GM21529 (cell line): ENCODE results near the gene CPXM2.

Source experiments
- ATAC-seq: cut with Tn5 transposase; IDR thresholded peaks from one replicate; pipeline ENCODE4 v1.9.1; 2021; ENCODE audit not compliant: unreplicated experiment

The CPXM2 gene

GRCh38 chr10:123906296-123906695, 14.7 kb upstream of the CPXM2 start:
- ATAC-seq: no peak

DNA sequence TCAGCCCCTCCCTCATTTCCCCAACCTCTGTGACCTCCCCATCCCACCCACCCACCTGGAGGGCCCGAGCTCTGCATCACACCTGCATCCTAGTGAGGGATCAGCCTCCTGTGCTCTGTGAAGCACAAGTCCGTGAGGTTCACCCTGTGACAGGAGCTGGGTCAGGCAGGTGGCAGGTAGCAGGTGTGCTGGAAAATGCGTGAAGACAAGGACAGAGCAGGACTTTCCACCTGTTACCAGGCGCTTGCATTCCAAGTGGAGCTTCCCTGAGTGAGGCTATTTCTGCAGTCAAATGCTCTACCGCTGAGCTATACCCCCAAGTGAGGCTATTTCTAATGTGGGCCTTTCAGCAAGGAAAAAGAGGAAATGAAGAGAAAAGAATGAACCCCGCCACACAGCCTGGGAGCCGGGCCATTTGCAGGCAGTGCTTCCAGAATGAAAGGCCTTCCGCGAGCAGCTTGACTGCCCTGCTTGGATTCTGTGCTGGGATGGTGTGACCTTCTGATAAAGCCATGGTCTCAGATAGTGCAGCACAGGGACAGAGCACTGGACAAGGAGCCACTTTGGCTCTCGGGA, 13.3 kb upstream of the CPXM2 start:
- ATAC-seq: no peak

GRCh38 chr10:123903621-123904020, 12.0 kb upstream of the CPXM2 start:
- ATAC-seq: no peak

GRCh38 chr10:123901621-123902020, 10.0 kb upstream of the CPXM2 start:
- ATAC-seq: no peak

DNA sequence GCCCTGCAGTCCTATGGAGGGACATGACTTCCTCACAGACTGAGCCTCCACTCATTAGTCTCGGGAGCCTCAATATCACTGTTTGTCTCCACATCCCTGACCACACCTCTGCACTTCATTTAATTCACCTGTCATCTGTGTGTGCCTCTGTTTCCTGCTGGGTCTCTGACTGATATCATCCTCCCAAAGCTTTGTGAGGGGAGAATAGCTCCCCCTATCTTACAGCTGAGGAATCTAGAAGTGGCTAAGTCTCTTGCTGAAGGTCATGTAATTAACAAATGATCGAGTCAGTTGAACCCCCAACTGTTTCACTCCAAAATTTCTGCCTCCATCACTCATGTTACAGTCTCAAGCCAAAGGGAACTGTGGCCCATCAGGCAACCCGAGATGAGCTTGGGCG, 5.5 kb upstream of the CPXM2 start:
- no peak for ATAC-seq

- ATAC-seq: no peak
Observed at GRCh38 chr10:123896246-123896927, 4.8 kb upstream of the CPXM2 start.

DNA sequence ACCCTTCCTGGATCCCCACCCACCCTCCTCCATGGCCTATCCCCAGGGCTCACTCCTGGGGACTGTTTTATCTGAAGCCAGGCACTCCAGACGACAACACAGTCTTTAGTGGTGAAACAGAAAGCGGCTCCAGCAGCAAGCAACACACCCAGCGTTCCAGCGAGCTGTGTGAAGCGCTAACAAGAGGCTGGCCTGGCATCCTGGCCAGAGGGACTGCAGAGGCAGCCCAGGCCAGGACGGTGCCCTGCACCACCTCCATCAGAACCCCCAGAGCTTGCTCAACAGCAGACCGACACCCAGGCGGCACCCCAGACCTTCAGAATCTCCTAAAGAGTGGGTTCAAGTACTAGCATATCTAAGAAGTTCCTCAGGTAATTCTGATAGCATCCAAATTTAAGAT, 2.0 kb upstream of the CPXM2 start:
- no peak for ATAC-seq

- no peak for ATAC-seq
Observed at GRCh38 chr10:123890756-123891143, 857 bp downstream of the CPXM2 start.

- ATAC-seq: no peak
Observed at GRCh38 chr10:123890226-123890625, 1.4 kb downstream of the CPXM2 start.

- no peak for ATAC-seq
Observed at GRCh38 chr10:123889821-123890220, 1.8 kb downstream of the CPXM2 start.

DNA sequence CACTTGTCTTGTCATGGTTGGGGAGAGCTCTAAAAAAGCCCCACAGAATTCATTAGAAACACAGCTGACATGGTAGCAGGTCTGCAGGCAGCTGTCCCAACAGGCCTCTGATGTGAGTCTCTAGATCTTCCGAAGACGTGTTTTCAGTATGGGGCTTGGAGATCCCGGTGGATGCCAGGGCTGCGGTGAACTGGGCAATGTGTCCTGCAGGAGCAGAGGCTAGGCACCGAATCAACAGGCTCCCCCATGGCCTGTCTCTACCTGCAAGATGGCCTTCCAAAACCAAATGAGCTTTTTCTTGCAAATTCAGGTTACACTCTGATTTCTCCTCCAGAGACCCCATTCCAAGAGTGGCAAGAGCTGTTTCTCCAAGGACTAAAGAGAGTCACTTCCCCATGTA, 2.9 kb downstream of the CPXM2 start:
- no peak for ATAC-seq

GRCh38 chr10:123888256-123888655, 3.4 kb downstream of the CPXM2 start:
- ATAC-seq: no peak

DNA sequence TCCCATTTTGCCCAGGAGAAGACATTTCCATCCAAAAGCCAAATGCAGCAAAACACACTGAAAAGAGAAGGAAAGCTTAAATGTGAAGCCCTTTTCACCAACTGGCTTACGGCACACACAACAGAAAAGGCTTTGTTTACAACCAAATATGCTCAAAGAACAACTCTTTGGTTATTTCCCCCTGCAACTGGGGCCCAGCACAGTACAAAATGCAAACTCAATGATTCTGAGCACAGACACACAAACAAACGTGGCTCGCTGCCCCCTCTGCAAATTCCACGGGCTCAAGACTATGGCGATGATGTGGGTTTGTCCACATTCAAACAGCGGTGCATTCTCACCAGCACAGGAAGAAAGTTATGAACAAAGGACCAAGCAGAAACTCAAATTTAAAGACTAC, 5.3 kb downstream of the CPXM2 start:
- ATAC-seq: no peak

GRCh38 chr10:123885406-123886170, 6.0 kb downstream of the CPXM2 start:
- ATAC-seq: no peak

DNA sequence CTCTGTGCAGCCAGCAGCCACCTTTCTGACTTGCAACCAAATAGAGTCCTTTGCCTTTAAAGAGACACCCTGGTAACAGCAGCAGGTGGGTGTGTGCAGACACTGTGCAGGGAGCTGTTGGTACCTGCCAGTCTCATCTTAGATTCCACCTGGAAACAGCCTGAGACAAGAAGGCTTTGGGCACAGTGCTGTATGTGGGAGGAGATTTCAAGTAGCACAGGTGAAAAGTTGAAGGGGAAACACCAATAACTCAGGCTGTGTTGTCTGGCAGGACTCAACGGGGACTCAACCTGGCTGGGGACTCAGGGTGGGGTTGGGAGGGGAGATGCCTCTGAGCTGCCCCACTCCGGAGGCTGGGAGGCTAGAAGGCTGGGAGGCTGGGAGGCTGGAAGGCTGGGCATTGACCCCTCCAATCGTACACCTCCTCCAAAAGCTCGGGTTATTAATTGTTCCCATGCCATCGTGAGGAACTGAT, 6.7 kb downstream of the CPXM2 start:
- ATAC-seq: no peak

DNA sequence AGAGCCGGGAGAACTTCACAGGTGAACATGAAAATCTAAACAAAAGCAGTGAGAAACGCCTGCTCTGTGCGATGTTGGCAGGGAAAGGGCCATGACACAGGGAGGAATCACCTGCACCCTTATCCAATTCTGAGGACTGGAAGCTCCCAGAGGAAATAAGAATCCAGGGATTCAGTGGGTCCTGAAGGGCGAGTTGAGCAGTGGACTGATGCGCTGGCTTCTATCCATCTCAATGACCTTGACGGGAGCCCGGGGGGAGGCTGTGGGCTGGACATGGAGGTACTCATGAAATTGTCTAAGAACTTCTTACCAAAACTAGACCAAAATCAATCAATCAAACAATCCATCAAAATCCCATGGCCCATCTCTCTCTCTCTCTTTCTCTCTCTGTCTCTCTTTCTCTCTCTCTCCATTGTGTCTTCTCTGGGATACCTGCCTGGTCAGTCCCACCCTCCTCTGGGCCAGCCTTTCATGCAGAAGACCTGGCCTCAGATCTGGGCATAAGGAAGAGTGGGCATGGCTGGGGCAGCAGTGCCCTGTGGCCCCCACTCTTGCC, 7.2 kb downstream of the CPXM2 start:
- no peak for ATAC-seq

DNA sequence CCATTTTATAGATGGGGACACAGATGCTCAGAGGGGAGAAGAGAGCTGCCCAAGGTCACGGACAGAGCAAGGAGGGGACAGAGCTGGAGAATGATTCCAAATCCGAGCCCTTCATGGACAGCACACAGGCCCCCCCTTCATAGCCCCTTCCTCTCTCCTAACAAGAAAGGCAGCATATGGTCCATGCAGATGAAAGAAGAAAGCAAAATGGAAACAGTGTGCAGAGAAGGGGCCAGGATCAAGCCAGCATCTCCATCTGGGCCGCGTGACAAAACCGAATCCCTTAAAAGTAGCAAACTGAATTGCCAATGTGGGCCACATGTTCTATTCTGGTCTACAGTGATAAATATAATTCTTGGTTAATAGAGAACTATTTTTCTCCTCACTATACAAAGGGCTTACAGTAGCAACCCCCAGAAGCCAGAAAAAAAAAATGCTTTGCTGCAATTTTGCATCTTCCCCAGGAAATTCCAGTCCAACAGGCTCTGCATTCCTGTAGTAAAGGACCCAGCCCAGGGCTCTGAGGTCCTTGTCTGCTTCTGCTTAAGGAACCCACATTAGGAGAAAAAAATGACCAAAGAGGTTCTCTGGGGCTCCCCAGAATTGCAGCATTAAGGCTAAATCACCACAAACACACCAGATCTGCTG, 7.8 kb downstream of the CPXM2 start:
- no peak for ATAC-seq

DNA sequence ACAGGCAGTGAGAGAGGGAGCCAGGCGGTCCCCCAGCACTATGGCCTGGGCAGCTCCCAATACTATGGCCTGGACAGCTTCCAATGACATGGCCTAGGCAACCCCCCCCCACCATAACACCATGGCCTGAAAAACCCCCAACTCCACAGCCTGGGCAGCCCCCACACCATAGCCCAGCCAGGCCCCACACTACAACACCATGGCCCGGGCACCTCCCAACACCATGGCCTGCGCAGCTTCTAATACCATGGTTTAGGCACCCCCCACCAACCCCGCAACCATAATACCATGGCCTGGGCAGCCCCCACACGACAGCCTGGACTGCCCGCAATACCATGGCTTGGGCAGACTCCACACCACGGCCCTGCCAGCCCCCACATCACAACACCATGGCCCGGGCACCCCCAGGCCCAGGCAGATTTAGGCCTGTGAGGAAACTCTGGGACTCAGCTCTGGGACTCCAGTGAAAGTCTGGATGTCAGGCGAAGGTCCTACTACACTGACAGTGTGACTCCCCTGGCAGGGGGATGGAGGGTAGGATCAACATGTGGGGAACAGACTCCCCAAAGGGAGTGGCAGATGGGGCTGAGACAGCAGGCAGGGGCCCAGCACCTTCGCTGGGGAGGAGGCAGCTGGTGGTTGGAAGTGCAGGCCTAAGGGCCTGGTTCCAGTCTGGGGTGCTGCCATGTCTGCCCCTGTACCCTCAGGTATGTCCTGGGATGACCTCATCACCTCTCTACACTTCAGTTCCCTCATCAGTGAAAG, 8.7 kb downstream of the CPXM2 start:
- no peak for ATAC-seq

- ATAC-seq: no peak
Observed at GRCh38 chr10:123882177-123882576, 9.4 kb downstream of the CPXM2 start.

DNA sequence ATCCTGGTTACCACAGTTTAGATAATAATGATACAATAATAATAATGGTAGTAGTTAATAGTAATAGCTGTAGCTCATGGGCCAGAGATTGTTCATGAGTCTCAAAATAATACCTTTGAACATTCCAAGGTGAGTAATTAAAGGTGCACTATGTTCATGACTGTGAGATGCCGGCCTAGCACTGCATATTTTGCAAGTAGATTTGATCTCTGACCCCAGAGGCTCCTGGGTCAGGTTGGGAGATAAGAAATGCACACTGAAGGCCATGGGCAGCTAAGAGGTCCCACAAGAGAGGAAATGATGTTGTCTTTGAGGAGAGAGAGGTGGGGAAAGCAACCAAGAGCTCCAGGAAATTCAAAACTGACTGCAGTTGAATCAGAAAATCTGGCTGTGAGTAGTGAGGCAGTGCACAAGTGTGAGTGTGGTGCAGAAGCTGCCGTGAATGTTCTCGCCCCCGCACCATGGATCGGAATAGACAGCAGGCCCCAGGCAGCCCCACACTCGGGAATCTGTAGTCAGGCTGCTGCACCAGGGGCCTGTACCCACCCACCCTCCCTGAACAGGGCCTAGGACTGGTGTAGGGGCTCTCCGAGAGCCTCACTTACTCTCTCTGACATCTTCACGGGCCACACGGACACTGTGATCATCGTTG, 11.9 kb downstream of the CPXM2 start:
- ATAC-seq: no peak
